Psoas muscle (tissue), 8 donors: ENCODE results near the gene PKNOX1. TPM values are rescaled to one million over a fixed set of nuclear protein-coding genes. Genes with fewer than 3 reads are reported as not detected.
"Not testable (repeated sequence)": the region's sequence is repeated elsewhere in the genome, so short reads cannot be mapped to it uniquely, and the experiment has no call there.

Source experiments
- ATAC-seq, 4 donors: fragments of 200-7000 bp; cut with Tn5 transposase; one replicate each; pipeline ENCODE4 v1.9.1; 2020; ENCODE audit warnings: moderate library complexity in 3 of 4, mild to moderate bottlenecking in 2 of 4
- DNase-seq, 2 donors: peaks; one replicate each; pipeline ENCODE4 v3.0.0-alpha.2; 2020
- H3K27ac ChIP-seq: fragments of 200-600 bp; one replicate; pipeline ENCODE4 v1.8.0; 2022
- H3K27me3 ChIP-seq, 3 donors: fragments of 200-600 bp in 1 of 3; one replicate each; pipeline versions ENCODE4 v1.6.1 to v1.8.0; 2013 to 2022; ENCODE audit warnings: low read length in 2 of 3, mild to moderate bottlenecking in 2 of 3, moderate library complexity in 1 of 3; ENCODE audit not compliant: insufficient read depth in 3 of 3
- H3K36me3 ChIP-seq, 2 donors: fragments of 200-600 bp in 1 of 2; one replicate each; pipeline versions ENCODE4 v1.6.1 to v1.8.0; 2013 to 2022; ENCODE audit warnings: low read depth in 1 of 2, mild to moderate bottlenecking in 1 of 2, moderate library complexity in 1 of 2; ENCODE audit not compliant: insufficient read depth in 1 of 2
- H3K4me1 ChIP-seq: fragments of 200-600 bp; one replicate; pipeline ENCODE4 v1.8.0; 2022
- H3K4me3 ChIP-seq: fragments of 200-600 bp; one replicate; pipeline ENCODE4 v1.8.0; 2022; ENCODE audit warnings: mild to moderate bottlenecking
- H3K9me3 ChIP-seq: fragments of 200-600 bp; one replicate; pipeline ENCODE4 v1.8.0; 2022
- WGBS, 3 donors: extraction: QIAGEN DNeasy Blood & Tissue Kit; methylation state at CpG; one replicate each; pipeline versions ENCODE4 v1.1.6 to v1.1.7; 2013; 5-methylcytosine and 5-hydroxymethylcytosine counted together
- intact Hi-C, 2 donors: fragments of 100-400 bp; cut with DNase I; formaldehyde crosslinking; loops; one replicate each; pipeline versions ENCODE4 v1.11.0 to v1.14.2; 2022
- polyA plus RNA-seq, 3 donors: library from polyadenylated mRNA; stranded (reverse); fragments of 200-250 nt; gene quantifications; one replicate each; pipeline ENCODE4 v1.2.3, GENCODE V29; 2013
- total RNA-seq, 4 donors: library from RNA; stranded (reverse); fragmentation: NEBNext Ultra II Directional in 2 of 4; extraction: Animal tissue kit (Norgen Biotek cat#: 25700) in 2 of 4; gene quantifications; one replicate each; pipeline versions ENCODE4 v1.2.1 to v1.2.4, GENCODE V29; 2021 to 2023
- TF ChIP-seq, protein P1 (sequence below): fragments of 200-600 bp; IDR thresholded peaks from one replicate; pipeline ENCODE4 v1.8.0; 2022; ENCODE audit warnings: antibody characterized with exemption
- donor health status: healthy with polysubstance abuse.
- donor health status: DM: no; HTN: no; CAD: no; lungs with moderate emphysema.
- donor health status: Bipolar disorder and iron deficiency.
- donor health status: healthy.
- donor health status: DM: yes; HTN: yes; CAD: no.
- donor health status: DM: no; HTN: no; CAD: no.
- donor health status: DM: no; HTN: no; CAD: no.
- donor health status: DM: yes; HTN: yes; CAD: no.

The PKNOX1 gene
- total and polyA plus RNA-seq, 7 donors = 6.0 to 14.7 (median 12.1) TPM

DNA sequence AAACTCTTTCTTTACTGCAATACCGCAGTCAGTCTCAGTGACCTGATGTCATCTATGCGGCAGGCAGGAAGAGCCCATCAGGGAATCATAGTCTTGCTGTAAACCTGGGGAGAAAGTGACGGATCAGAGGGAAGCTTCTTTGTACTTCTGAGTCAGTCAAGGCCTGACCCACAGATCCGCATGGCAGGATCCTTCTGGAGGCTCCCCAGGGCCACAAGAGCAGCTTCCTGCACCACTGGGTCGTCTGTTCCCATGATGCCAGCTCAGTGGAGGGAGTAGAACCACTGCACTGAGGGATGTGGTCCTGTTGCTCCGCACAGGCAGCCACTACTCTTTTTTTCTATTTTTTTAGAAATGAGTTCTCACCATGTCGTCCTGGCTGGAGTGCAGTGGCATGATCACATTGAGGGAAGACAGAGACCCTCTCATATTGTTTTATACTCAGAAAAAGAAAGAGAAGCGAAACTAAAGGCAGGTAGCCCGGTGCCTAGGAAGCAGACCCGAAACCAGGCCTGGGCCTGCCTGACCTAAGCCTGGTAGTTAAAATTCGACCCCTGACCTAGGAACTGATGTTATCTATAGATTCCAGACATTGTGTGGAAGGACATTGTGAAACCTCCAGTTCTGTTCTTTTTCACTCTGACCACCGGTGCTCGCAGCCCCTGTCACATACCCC lies 42.7 kb upstream of the PKNOX1 start:
- no peaks in the 10 kb centered on the region for H3K9me3 ChIP-seq
- DNase-seq = no peak
- H3K4me1 ChIP-seq = no peaks in the 10 kb centered on the region
- ATAC-seq = no peak
- H3K4me3 ChIP-seq = no peak overlapping the region
- intact Hi-C loops = loop anchor here (10.0 kb wide), 2 partner anchors 53 to 63 kb away; no protein-coding TSS in a partner anchor
- WGBS, 3 donors = 87 to 89% (median 87%) methylated on average over 13 of the region's 13 CpGs
- no peaks in the 10 kb centered on the region for H3K27me3 ChIP-seq
- no peaks in the 10 kb centered on the region for H3K36me3 ChIP-seq
- TF ChIP-seq, protein P1, sequence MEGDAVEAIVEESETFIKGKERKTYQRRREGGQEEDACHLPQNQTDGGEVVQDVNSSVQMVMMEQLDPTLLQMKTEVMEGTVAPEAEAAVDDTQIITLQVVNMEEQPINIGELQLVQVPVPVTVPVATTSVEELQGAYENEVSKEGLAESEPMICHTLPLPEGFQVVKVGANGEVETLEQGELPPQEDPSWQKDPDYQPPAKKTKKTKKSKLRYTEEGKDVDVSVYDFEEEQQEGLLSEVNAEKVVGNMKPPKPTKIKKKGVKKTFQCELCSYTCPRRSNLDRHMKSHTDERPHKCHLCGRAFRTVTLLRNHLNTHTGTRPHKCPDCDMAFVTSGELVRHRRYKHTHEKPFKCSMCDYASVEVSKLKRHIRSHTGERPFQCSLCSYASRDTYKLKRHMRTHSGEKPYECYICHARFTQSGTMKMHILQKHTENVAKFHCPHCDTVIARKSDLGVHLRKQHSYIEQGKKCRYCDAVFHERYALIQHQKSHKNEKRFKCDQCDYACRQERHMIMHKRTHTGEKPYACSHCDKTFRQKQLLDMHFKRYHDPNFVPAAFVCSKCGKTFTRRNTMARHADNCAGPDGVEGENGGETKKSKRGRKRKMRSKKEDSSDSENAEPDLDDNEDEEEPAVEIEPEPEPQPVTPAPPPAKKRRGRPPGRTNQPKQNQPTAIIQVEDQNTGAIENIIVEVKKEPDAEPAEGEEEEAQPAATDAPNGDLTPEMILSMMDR = no peak
- H3K27ac ChIP-seq = no peak overlapping the region

GRCh38 chr21:42932378-42933136 lies 41.8 kb upstream of the PKNOX1 start:
- not testable (repeated sequence) for H3K4me1 ChIP-seq, H3K9me3 ChIP-seq, H3K27ac ChIP-seq, ATAC-seq, H3K27me3 ChIP-seq, H3K36me3 ChIP-seq, DNase-seq, H3K4me3 ChIP-seq
- intact Hi-C loops = loop anchor here (10.0 kb wide), 2 partner anchors 52 to 62 kb away; no protein-coding TSS in a partner anchor
- WGBS, 3 donors = 77 to 84% (median 81%) methylated on average over 16 of the region's 16 CpGs

DNA sequence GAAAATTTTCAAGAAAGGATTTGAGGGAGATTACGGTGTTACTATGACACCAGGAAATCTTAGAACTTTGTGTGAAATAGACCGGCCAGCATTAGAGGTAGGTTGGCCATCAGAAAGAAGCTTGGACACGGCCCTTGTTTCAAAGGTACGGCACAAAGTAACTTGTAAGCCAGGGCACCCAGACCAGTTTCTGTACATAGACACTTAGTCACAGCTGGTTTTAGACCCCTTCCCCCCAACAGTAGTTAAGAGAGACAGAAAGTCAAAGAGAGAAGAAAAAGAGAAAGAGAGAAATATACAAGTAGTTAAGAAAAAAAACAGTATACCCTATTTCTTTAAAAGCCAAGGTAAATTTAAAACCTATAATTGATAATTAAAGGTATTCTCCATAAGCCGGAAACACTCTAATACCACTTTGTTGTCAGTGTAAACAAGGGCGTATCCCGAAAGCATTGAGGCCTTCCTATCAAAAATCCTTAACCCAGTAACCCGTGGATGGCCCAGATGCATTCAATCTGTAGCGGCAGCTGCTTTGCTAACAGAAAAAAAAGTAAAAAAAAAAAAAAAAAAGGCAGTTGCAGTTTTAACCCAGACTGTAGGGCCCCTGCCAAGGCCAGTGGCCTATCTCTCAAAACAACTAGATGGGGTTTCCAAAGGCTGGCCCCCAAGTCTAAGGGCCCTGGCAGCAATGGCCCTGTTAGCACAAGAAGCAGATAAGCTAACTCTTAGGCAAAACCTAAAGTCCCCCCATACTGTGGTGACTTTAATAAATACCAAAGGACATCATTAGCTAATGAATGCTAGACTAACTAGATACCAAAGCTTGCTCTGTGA lies 41.0 kb upstream of the PKNOX1 start:
- not testable (repeated sequence) for DNase-seq, H3K9me3 ChIP-seq, H3K27me3 ChIP-seq, H3K36me3 ChIP-seq, H3K27ac ChIP-seq, H3K4me3 ChIP-seq, H3K4me1 ChIP-seq, ATAC-seq
- 55 to 79% (median 58%) methylated on average over 8 to 9 of the region's 9 CpGs for WGBS, 3 donors
- intact Hi-C loops = loop anchor here (10.0 kb wide), 2 partner anchors 51 to 61 kb away; no protein-coding TSS in a partner anchor

- intact Hi-C loops = loop anchor here (10.0 kb wide), 2 partner anchors 51 to 61 kb away; no protein-coding TSS in a partner anchor
- not testable (repeated sequence) for ATAC-seq
- WGBS, 3 donors = 85 to 97% (median 90%) methylated on average over 12 of the region's 12 CpGs
Observed at GRCh38 chr21:42933973-42934372, 40.4 kb upstream of the PKNOX1 start.

DNA sequence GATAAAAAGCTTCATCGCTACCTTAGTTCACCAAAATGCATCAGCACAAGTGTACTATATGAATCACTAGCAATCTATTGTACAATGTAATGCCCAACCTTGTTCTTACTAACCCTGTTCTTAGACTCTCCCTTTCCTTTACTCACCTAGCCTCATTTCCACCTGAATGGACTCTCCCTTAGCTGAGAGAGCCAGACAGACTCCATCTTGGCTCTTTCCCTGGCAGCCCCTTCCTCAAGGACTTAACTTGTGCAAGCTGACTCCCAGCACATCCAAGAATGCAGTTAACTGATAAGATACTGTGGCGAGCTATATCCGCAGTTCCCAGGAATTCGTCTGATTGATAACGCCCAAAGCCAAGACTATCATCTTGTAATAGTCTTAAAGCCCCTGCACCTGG lies 38.0 kb upstream of the PKNOX1 start:
- H3K9me3 ChIP-seq = not testable (repeated sequence)

More at GRCh38 chr21:42933973-42934372, 40.4 kb upstream of the PKNOX1 start:
- not testable (repeated sequence) for H3K36me3 ChIP-seq, H3K4me3 ChIP-seq, H3K27ac ChIP-seq, H3K27me3 ChIP-seq, H3K4me1 ChIP-seq, H3K9me3 ChIP-seq, DNase-seq

DNA sequence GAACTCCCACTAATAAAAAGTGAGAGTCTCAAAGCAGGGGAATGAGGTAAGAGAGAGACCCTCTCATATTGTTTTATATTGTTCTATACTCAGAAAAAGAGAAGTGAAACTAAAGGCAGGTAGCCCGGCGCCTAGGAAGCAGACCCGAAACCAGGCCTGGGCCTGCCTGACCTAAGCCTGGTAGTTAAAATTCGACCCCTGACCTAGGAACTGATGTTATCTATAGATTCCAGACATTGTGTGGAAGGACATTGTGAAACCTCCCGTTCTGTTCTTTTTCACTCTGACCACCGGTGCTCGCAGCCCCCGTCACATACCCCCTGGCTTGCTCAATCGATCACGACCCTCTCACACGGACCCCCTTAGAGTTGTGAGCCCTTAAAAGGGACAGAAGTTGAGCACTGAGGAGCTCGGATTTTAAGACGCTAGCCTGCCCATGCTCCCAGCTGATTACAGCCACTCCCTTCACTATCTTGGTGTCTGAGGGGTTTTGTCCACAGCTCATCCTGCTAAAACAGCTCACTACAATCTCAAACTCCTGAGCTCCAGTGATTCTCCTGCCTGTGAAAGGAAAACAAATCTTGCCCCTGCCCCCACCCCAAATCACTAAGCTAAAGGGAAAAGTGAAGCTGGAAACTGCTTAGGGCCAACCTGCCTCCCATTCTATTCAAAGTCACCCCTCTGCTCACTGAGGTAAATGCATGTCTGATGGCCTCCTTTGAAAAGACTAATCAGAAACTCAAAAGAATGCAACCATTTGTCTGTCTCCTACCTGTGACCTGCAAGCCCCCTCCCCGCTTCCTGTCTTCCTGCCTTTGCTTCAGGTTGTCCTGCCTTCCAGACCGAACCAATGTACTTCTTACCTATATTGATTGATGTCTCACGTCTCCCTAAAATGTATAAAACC lies 37.1 kb upstream of the PKNOX1 start:
- not testable (repeated sequence) for H3K36me3 ChIP-seq, H3K27ac ChIP-seq, H3K27me3 ChIP-seq, DNase-seq, ATAC-seq, H3K9me3 ChIP-seq, H3K4me3 ChIP-seq
- H3K4me1 ChIP-seq = peaks cover 13% of the 10 kb centered on the region
- intact Hi-C loops = loop anchor here (5.0 to 10.0 kb wide), 3 partner anchors 35 to 58 kb away; partner anchors contain the start of gene PKNOX1 (in 1 of the 2)
- 86 to 90% (median 87%) methylated on average over 16 of the region's 16 CpGs for WGBS, 3 donors

More for the DNA sequence above, 38.0 kb upstream of the PKNOX1 start:
- H3K4me1 ChIP-seq = peaks cover 13% of the 10 kb centered on the region
- DNase-seq, H3K36me3 ChIP-seq, H3K27me3 ChIP-seq, ATAC-seq, H3K4me3 ChIP-seq, H3K27ac ChIP-seq: not testable (repeated sequence)
- intact Hi-C loops = loop anchor here (5.0 to 10.0 kb wide), 3 partner anchors 36 to 58 kb away; partner anchors contain the start of gene PKNOX1 (in 1 of the 2)
- 93 to 100% (median 97%) methylated on average over 1 to 5 of the region's 5 CpGs for WGBS, 3 donors
